NCI-H345 treated with DMSO at 0.1 percent for 48 hours (cell line): ENCODE results near the gene RARS2.

Source experiments
- DNase-seq: peaks from one replicate; lab custom pipeline; 2025; ENCODE audit not compliant: unreplicated experiment; lab: John Stamatoyannopoulos, UW

The RARS2 gene

GRCh38 chr6:87574237-87574804 lies 15.5 kb downstream of the RARS2 start:
- peak; percentile 20 for DNase-seq

DNA sequence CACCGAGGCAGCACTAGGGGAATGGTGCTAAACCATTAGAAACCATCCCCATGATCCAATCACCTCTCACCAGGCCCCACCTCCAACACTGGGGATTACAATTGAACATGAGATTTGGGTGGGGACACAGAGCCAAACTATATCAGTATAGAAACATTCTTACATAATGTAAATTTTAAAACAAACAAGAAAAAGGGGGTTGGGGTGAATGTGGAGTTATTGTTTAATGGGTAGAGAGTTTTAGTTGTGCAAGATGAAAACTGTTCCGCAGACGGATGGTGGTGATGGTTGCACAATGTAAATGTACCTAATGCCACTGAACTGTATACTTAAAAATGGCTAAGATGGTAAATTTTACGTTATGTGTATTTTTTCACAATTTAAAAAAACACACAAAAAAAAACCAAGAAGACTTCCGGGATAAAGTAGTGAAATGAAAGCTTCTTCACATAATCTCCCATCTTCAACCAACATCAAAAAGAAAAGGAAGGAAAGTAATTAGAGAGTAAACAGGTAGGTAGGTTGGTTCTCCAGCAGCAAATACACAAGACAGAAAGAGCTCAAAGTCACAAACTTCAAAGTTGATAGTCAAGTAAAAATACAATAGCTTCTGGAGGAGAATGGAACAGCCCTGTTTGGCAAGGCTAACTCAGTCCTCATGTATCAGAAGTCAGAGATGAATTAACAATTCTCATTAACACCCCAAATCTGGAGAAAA lies 16.3 kb downstream of the RARS2 start:
- DNase-seq: no peak

DNA sequence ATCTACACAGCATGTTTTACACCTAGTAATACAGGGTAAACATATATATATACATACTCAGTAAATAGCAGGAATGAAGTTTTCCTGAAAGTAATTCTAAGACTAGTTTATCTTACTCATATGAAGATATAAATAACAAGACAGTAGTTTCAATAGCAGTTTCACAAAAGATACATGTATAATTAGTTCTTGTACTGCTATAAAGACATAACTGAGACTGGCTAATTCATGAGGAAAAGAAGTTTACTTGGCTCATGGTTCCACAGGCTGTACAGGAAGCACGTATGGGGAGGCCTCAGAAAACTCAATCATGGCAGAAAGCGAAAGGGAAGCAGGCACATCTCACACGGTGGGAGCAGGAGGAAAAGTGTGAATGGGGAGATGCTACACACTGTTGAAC lies 16.9 kb downstream of the RARS2 start:
- DNase-seq: no peak

GRCh38 chr6:87572021-87572420 lies 17.8 kb downstream of the RARS2 start:
- DNase-seq: no peak

DNA sequence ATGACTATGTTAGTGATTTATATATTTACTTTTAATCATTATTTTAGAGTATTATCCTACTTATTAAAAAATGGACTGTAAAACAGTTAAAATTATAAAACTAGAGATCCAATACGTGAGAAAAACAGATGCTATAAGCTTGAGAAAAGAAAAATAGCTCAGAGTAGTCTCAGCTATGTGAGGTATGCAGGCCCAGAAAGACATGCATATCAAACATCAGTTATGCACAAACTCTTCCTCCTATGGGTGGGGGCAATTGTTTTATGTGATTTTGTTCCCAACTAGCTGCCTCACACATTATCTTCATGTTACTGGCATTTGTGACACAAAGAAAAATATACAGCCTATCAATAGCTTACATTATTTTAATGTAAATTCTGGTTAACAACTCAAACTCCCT lies 28.8 kb downstream of the RARS2 start:
- no peak for DNase-seq

GRCh38 chr6:87558446-87558845 lies 31.3 kb downstream of the RARS2 start:
- DNase-seq: no peak

- no peak for DNase-seq
These were observed 34.3 kb downstream of the RARS2 start for GRCh38 chr6:87555506-87555905.

DNA sequence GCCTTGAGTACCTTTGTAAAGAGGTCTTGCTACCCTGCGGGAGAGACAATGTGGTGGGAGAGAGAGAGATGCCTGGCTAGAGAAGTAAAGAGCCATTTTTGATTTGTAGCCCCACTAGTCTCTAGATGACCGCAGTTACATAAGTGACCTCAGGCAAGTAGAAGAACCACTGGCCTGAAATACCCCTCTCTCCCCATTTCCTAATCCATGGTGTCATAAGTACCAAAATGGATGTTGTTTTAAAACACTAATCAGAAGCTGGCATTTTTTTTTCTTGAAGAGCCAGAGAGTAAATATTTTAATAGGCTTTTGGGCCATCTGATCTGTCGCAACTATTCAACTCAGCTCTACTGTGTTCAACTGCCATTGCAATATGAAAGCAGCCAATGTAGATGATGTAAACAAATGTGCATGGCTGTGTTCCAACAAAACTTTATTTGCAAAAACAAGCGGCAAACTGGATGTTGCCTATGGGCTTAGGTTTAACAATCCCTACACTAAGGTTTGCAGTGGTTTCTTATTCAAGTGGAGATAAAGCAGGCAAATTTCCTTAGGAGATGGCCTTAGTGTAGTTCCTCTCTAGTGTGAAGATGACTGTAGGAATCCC lies 36.5 kb downstream of the RARS2 start:
- DNase-seq: no peak

GRCh38 chr6:87551799-87552198 lies 38.0 kb downstream of the RARS2 start:
- DNase-seq: no peak

DNA sequence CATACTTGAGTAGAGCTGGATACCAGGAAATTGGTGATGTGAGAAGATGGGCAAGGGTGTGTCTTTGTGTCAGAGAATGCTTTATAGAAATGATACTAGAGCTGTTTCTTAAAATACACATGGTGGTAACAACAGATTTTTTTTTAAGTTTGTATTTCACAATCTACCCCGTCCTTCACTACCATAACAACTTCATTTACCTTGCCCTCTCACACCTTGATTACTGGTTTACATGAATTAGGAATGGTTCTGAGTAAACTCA lies 45.4 kb downstream of the RARS2 start:
- DNase-seq: no peak

- no peak for DNase-seq
These were observed 45.9 kb downstream of the RARS2 start for GRCh38 chr6:87543696-87544473.

DNA sequence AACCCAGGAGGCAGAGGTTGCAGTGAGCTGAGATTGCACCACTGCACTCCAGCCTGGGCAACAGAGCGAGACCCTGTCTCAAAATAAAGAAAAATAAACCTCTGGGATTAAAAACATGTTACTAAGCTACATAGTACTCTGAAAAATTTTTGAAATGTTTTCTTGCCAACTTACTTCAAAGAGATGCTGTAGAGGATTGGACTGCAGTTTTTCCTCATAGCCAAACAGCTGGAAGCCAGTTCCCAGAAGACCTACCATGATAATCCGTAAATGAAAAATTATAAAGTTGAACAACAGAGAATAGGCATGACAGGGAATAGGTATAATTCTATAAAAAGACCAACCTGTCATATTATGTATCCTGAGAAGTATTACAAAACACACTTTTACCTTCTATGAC lies 48.0 kb downstream of the RARS2 start:
- no peak for DNase-seq

- DNase-seq: no peak
These were observed 48.7 kb downstream of the RARS2 start for GRCh38 chr6:87541041-87541440.

DNA sequence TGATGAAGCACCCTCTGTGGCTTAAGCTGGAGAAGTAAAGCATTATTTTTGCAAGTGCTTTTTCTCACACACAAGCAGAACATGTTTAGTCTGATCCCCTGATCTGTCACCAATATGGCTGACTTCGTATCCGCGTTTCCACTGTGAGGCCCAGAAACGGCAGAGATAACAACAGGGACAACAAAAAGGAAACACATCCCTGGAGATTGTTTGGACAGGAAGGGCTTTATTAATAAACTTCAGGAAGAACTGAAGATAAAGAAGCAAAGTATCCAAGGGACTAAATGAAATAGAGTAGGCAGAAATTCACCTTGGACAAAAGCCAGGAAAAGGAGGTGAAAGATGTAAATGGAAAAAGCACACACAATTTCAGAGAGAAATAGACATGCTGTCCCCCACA lies 49.2 kb downstream of the RARS2 start:
- DNase-seq: no peak

DNA sequence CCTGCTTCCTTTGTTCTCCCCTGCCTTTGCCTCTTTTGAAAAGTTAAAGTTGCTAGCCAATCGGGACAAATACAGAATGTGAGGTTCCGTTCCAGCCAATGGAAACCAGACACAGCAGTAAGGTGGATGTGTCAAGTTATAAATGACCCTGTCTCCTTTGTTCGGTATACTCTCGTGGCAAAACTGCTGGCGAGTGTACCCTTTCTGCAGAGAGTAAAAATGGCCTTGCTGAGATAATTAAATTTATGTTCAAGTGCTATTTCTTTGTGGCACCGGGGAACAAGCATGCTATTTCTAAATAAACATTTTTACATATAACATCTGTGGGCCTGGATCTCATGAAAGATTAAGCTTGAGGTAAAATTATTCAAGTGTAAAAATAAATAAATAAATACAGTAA lies 50.2 kb downstream of the RARS2 start:
- no peak for DNase-seq

DNA sequence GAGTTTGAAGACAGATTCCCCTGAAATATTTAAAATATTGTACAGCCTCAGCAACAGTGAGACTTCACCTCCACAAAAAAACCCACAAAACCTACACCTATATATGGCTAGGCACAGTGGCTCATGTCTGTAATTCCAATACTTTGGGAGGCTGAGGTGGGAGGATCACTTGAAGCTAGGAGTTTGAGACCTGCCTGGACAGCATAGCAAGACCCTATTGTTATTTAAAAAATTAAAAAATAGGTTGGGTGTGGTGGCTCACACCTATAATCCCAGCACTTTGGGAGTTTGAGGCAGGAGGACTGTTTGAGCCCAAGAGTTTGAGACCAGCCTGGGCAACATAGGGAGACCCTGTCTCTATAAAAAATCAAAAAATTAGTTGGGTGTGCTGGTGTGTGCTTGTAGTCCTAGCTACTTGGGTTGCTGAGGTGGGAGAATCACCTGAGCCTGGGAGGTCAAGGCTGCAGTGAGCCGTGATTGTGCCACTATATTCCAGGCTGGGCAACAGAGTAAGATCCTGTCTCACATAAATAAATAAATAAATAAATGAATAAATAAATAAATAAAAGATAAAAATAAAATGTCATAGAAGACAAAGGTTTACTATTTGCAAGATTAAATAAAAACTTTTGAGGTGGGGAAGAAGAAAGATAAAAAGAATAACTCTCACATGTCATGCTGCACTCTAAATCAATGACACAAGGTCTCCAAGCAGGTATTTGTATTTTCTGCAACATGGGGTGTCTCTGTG lies 51.1 kb downstream of the RARS2 start:
- no peak for DNase-seq

DNA sequence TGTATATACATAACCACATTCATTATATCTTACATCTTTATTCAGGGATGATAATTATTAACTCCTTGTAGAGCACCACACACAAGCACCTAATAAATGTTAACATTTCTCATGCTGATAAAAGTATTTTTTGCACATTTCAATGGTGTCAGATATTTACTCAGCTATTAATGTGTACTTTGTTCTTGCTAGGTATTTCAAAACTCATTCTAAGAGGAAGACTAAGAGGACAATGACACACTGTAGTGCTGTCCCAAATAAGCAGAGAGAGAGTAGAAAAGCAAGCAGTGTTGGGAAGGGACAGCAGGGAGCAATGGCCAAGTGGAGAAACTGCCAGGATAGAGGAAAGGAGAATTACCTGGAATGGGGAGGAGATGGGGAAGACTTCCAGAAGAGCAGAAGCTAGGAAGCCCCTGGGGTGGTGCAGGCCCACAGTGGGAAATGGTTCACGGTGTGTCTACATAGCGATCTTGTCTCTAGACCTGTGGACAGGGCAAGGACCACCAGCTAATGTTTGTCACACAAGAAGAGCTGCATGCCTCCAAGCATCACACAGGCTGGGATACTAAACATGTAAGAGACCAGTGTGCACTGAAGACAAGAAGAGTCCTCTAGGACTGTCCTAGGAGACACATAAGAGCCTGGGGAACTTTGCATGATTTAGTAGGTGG lies 55.3 kb downstream of the RARS2 start:
- no peak for DNase-seq

- DNase-seq: no peak
These were observed 60.6 kb downstream of the RARS2 start for GRCh38 chr6:87529221-87529620.

GRCh38 chr6:87522686-87523085 lies 67.1 kb downstream of the RARS2 start:
- no peak for DNase-seq

- no peak for DNase-seq
These were observed 71.3 kb downstream of the RARS2 start for GRCh38 chr6:87518453-87518852.

DNA sequence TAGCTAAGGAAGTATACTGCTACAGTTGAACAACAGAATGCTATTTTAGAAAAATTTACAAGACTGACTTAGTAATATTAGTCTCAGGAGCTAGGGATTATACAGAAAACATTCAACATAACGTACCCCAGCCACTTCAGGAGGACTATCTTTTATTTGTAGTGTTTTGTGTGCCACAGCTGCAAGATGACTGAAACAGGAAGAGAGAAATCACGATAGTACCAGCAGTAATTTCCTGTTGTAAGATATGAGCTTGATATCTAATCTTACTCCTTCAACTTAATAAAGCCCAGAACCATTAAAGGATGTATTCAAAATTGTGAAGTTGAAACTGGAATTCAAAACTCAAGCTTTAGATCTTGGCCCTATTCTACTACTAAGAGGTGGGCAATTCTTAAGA lies 75.0 kb downstream of the RARS2 start:
- DNase-seq: no peak
